GM21360 (cell line): ENCODE data around the gene SELENOF.
"Not testable (repeated sequence)": the region's sequence is repeated elsewhere in the genome, so short reads cannot be mapped to it uniquely, and the experiment has no call there.

Source experiments
- ATAC-seq: cut with Tn5 transposase; IDR thresholded peaks from one replicate; pipeline ENCODE4 v1.9.1; 2021; ENCODE audit warnings: mild to moderate bottlenecking, moderate library complexity; ENCODE audit not compliant: unreplicated experiment

The SELENOF gene

DNA sequence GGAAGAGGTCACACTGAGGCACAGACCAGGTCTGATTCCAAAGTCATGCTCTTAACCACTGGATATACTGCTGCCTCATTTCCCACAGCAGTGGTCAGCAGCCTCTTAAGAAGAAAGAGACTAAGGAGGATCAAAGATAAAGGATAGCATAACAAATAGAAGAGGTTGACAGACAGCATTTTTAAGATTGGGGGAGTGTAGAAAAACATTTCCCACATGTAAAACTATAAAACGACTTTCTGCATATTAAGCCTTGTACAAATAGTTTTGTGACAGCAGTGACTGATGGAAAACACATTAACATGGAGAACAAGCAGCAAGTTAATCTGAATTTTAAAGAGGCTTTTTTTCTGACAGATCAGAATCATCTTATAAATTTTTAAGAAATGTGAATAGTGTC is 92.0 kb downstream of the SELENOF start:
- no peak for ATAC-seq

DNA sequence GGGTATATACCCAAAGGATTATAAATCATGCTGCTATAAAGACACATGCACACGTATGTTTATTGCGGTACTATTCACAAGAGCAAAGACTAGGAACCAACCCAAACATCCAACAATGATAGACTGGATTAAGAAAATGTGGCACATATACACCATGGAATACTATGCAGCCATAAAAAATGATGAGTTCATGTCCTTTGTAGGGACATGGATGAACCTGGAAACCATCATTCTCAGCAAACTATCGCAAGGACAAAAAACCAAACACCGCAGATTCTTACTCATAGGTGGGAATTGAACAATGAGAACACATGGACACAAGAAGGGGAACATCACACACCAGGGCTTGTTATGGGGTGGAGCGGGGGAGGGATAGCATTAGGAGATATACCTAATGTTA is 94.0 kb downstream of the SELENOF start:
- not testable (repeated sequence) for ATAC-seq

- not testable (repeated sequence) for ATAC-seq
Measured at GRCh38 chr1:86817246-86817826, 96.6 kb downstream of the SELENOF start.

- not testable (repeated sequence) for ATAC-seq
Measured at GRCh38 chr1:86814118-86814517, 99.8 kb downstream of the SELENOF start.
